DND-41 (cell line): ENCODE results near the gene NBPF4.

Source experiments
- ATAC-seq: fragments of 200-7000 bp; cut with Tn5 transposase; 3 replicates; pipeline ENCODE4 v1.9.1; 2021; ENCODE audit warnings: low read depth; ENCODE audit not compliant: insufficient read depth
- DNase-seq: peaks from one replicate; pipeline ENCODE4 v3.0.0-alpha.2; 2020
- H2AFZ ChIP-seq: 2 replicates; pipeline ENCODE4 v1.6.0; 2012; ENCODE audit warnings: low read depth, low read length
- H3K27ac ChIP-seq: 2 replicates; pipeline ENCODE4 v1.5.1; 2012; ENCODE audit warnings: low read length, inconsistent platforms
- H3K27me3 ChIP-seq: fragments of 200-600 bp; sonication (generic); 2 replicates; pipeline ENCODE4 v1.6.0; 2012; ENCODE audit warnings: low read length, mild to moderate bottlenecking, inconsistent platforms; ENCODE audit not compliant: insufficient read depth, poor library complexity
- H3K36me3 ChIP-seq: 2 replicates; pipeline ENCODE4 v1.5.1; 2012; ENCODE audit warnings: low read length, inconsistent platforms; ENCODE audit not compliant: insufficient read depth
- H3K4me1 ChIP-seq: 2 replicates; pipeline ENCODE4 v1.5.1; 2012; ENCODE audit warnings: mild to moderate bottlenecking, low read length; ENCODE audit not compliant: insufficient read depth
- H3K4me2 ChIP-seq: 2 replicates; pipeline ENCODE4 v1.6.0; 2012; ENCODE audit warnings: mild to moderate bottlenecking, moderate library complexity, low read length, inconsistent platforms; ENCODE audit not compliant: insufficient read depth
- H3K4me3 ChIP-seq, 2 experiments: fragments of 200-600 bp in 1 of 2; shearing (Covaris generic) in 1 of 2; 2 replicates each; pipeline ENCODE4 v1.5.1; 2012 to 2016; ENCODE audit warnings: inconsistent platforms in 2 of 2, low read length in 2 of 2, mild to moderate bottlenecking in 2 of 2, low read depth in 1 of 2, moderate library complexity in 1 of 2
- H3K79me2 ChIP-seq: 2 replicates; pipeline ENCODE4 v1.6.0; 2012; ENCODE audit warnings: low read length, inconsistent platforms; ENCODE audit not compliant: insufficient read depth
- H3K9ac ChIP-seq: 2 replicates; pipeline ENCODE4 v1.6.0; 2012; ENCODE audit warnings: low read depth, mild to moderate bottlenecking, inconsistent platforms, low read length, moderate library complexity
- H3K9me3 ChIP-seq: 2 replicates; pipeline ENCODE4 v1.5.1; 2012; ENCODE audit warnings: low read length, moderate library complexity, mild to moderate bottlenecking, inconsistent platforms; ENCODE audit not compliant: insufficient read depth, severe bottlenecking
- H4K20me1 ChIP-seq: 2 replicates; pipeline ENCODE4 v1.6.0; 2012; ENCODE audit warnings: low read length; ENCODE audit not compliant: insufficient read depth
- EZH2 ChIP-seq: IDR thresholded peaks from 3 replicates; pipeline ENCODE4 v1.6.1; 2012; ENCODE audit warnings: borderline replicate concordance, low read depth, mild to moderate bottlenecking, moderate library complexity, low read length, inconsistent platforms; ENCODE audit not compliant: severe bottlenecking
- TF ChIP-seq, protein P1 (sequence below): IDR thresholded peaks from 2 replicates; pipeline ENCODE4 v1.5.1; 2012; ENCODE audit warnings: borderline replicate concordance, low read length, moderate library complexity, mild to moderate bottlenecking; ENCODE audit not compliant: poor library complexity, severe bottlenecking; ENCODE audit errors: extremely low read depth

NBPF4 gene

DNA sequence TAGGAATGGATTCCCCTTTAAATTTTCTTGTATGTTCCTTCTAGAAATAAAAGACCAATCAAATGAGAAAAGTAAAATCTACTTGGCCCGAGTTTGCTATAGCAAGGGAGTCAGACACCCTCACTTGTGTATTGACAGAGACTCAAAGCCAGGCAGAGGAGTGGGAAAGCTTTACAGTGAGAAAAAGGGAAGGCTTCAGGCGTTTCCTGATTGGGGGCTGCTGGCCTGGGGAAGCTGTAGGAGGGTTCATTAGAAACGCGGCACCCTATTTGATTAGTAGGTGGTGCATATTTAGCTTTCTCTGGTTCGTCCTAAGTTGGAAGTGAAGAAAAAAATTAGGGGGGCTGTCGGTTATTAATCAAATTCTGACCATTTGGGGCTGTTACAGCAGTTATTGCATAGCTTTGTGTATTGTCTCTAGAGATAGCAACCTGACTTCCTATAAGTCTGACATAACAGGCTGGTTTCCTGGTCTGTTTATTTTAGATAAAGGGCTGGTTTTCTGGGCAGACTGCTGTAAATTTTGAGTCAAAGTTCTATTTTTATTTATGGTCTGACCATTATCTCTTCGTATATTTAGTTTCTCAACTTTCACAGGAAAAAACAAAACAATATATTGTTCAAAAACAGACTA, 53.8 kb downstream of the NBPF4 start:
- Histone ChIP-seq H2AFZ (no peak overlapping the region), H3K9ac (no peak overlapping the region), H3K9me3 (peaks cover 4% of the 10 kb centered on the region), H3K4me3 (no peak overlapping the region), H3K27me3 (no peaks in the 10 kb centered on the region), H3K4me2 (no peak overlapping the region), H3K36me3 (peaks cover 25% of the 10 kb centered on the region), H3K4me1 (no peaks in the 10 kb centered on the region), H4K20me1 (no peaks in the 10 kb centered on the region), H3K79me2 (peaks cover 29% of the 10 kb centered on the region), H3K27ac (no peak overlapping the region)
- DNase-seq, result no peak
- TF ChIP-seq, protein P1, sequence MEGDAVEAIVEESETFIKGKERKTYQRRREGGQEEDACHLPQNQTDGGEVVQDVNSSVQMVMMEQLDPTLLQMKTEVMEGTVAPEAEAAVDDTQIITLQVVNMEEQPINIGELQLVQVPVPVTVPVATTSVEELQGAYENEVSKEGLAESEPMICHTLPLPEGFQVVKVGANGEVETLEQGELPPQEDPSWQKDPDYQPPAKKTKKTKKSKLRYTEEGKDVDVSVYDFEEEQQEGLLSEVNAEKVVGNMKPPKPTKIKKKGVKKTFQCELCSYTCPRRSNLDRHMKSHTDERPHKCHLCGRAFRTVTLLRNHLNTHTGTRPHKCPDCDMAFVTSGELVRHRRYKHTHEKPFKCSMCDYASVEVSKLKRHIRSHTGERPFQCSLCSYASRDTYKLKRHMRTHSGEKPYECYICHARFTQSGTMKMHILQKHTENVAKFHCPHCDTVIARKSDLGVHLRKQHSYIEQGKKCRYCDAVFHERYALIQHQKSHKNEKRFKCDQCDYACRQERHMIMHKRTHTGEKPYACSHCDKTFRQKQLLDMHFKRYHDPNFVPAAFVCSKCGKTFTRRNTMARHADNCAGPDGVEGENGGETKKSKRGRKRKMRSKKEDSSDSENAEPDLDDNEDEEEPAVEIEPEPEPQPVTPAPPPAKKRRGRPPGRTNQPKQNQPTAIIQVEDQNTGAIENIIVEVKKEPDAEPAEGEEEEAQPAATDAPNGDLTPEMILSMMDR, result no peak
- TF ChIP-seq EZH2, result no peak
- no peak for ATAC-seq

DNA sequence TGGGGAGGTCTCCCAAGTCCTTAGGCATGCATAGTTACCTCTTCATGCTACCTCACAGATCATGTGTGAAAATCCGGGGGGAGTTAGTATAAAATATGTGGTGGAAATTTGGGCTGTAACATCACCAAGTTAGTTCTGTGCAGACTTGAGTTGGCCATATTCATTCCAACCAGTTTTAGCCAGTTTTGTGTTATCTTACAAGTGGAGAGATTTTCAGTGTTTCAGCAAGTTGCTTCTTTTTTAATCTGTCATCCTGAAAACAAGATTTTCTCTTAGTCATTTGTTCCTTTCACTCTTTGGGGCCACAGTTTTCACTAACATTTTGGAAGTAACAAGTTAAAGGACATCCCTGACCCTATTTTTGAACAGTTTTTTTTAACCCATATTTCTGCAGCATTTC, 55.1 kb downstream of the NBPF4 start:
- Histone ChIP-seq H3K4me2 (no peak overlapping the region), H3K27me3 (no peaks in the 10 kb centered on the region), H3K36me3 (peaks cover 32% of the 10 kb centered on the region), H3K9ac (no peak overlapping the region), H3K9me3 (peaks cover 4% of the 10 kb centered on the region), H3K4me3 (no peak overlapping the region), H2AFZ (no peak overlapping the region), H3K27ac (no peak overlapping the region), H3K79me2 (peaks cover 25% of the 10 kb centered on the region), H4K20me1 (no peaks in the 10 kb centered on the region), H3K4me1 (no peaks in the 10 kb centered on the region)
- TF ChIP-seq, protein P1, result no peak
- DNase-seq, result no peak
- no peak for ATAC-seq

DNA sequence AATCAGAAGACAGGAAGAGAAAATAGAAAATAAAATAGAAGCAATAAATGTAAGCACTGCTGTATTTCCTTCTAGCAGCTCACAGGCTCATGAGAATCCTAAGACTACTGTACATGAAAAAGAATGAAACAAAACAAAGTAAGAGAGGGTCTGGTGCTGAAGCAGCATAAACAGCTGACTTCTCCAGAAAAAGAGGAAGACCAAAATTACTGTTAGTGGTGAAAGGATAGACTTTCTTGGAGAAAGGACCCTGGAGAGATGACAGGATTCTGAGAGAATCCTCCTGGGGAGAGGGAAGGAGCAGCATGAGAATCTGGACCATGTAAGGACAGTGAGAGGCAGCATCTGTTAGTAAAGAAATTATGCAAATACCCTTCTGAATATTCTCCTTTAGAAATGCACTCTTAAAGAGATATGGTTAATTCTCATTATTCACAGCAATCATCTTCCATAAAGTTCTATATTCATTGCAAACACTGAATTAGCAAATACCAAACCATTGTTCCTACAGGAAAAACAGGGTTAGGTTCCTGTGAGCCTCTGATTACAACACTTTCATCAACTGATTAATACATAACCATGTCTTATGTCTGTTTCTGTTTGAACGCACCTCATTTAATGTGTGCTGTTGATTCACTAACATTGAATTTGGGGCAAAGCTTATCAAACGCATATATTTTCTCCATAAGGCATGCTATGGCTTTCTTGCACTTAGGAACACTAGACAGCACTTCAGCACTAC, 60.7 kb downstream of the NBPF4 start:
- Histone ChIP-seq H4K20me1 (no peaks in the 10 kb centered on the region), H3K27ac (no peak overlapping the region), H3K27me3 (no peaks in the 10 kb centered on the region), H3K9ac (no peak overlapping the region), H3K4me3 (no peak overlapping the region), H3K4me2 (no peak overlapping the region), H3K79me2 (peaks cover 11% of the 10 kb centered on the region), H3K4me1 (no peaks in the 10 kb centered on the region), H3K9me3 (peaks cover 7% of the 10 kb centered on the region), H3K36me3 (peaks cover 64% of the 10 kb centered on the region), H2AFZ (no peak overlapping the region)
- DNase-seq, result no peak
- no peak for ATAC-seq
- no peak for TF ChIP-seq EZH2
- TF ChIP-seq, protein P1, result no peak
